HEK293 (cell line): Measurements from ENCODE around the gene CLIC5.

Experiments used
- CTCF ChIA-PET: fragments of 350-600 bp; formaldehyde crosslinking; extraction: SDS; loops from one replicate; lab custom pipeline; 2021; ENCODE audit warnings: antibody characterized with exemption; lab: Yijun Ruan, JAX
- POLR2A ChIA-PET: fragments of 300-600 bp; formaldehyde crosslinking; extraction: SDS; loops from one replicate; lab custom pipeline; 2020; ENCODE audit warnings: antibody characterized with exemption, inconsistent platforms; lab: Yijun Ruan, JAX
- H3K27ac ChIP-seq: fragments of 200-500 bp; sonication (Bioruptor generic); 2 replicates; pipeline ENCODE4 v1.5.1; 2014; ENCODE audit warnings: low read depth, low read length, control low read depth, inconsistent platforms; ENCODE audit errors: extremely low read depth
- H3K36me3 ChIP-seq, 2 experiments: fragments of 200-500 bp in 1 of 2; sonication (Bioruptor generic) in 1 of 2; 1 replicate in 1 of 2; 2 replicates in 1 of 2; pipeline ENCODE4 v1.5.1; 2014 to 2017; ENCODE audit warnings: inconsistent platforms in 2 of 2, low read length in 2 of 2; ENCODE audit not compliant: control insufficient read depth in 2 of 2, insufficient read depth in 1 of 2
- H3K4me1 ChIP-seq: fragments of 200-500 bp; sonication (Bioruptor generic); 2 replicates; pipeline ENCODE4 v1.5.1; 2014; ENCODE audit warnings: mild to moderate bottlenecking, low read length, inconsistent platforms; ENCODE audit not compliant: control insufficient read depth, insufficient read depth
- H3K4me3 ChIP-seq: 2 replicates; pipeline ENCODE4 v1.5.1; 2011; ENCODE audit warnings: low read depth, mild to moderate bottlenecking, control low read depth, low read length, moderate library complexity
- H3K9me3 ChIP-seq: fragments of 200-500 bp; sonication (Bioruptor generic); 2 replicates; pipeline ENCODE4 v1.5.1; 2014; ENCODE audit warnings: low read depth, low read length, inconsistent platforms; ENCODE audit not compliant: control insufficient read depth, insufficient read depth
- BCL11A ChIP-seq: fragments of 450-650 bp; formaldehyde crosslinking; IDR thresholded peaks from 2 replicates; pipeline ENCODE4 v1.5.1; 2016; ENCODE audit warnings: low read depth, missing biosample characterization, missing genetic modification characterization
- GLIS1 ChIP-seq: fragments of 450-650 bp; formaldehyde crosslinking; IDR thresholded peaks from 2 replicates; pipeline ENCODE4 v1.5.1; 2016; ENCODE audit warnings: missing biosample characterization, missing genetic modification characterization
- IKZF3 ChIP-seq: fragments of 450-650 bp; IDR thresholded peaks from 2 replicates; pipeline ENCODE4 v1.5.0; 2018; ENCODE audit warnings: missing biosample characterization, mild to moderate bottlenecking, missing genetic modification characterization, moderate library complexity
- MZF1 ChIP-seq: fragments of 450-650 bp; formaldehyde crosslinking; IDR thresholded peaks from 2 replicates; pipeline ENCODE4 v1.5.1; 2017; ENCODE audit warnings: missing biosample characterization, missing genetic modification characterization, borderline replicate concordance
- OVOL3 ChIP-seq: fragments of 450-650 bp; formaldehyde crosslinking; IDR thresholded peaks from 2 replicates; pipeline ENCODE4 v1.5.1; 2016; ENCODE audit warnings: missing biosample characterization, missing genetic modification characterization
- PRDM1 ChIP-seq: fragments of 450-650 bp; formaldehyde crosslinking; IDR thresholded peaks from 2 replicates; pipeline ENCODE4; 2016; ENCODE audit warnings: missing biosample characterization, missing genetic modification characterization
- RBAK ChIP-seq: fragments of 450-650 bp; formaldehyde crosslinking; IDR thresholded peaks from 2 replicates; pipeline ENCODE4 v1.5.1; 2016; ENCODE audit warnings: missing biosample characterization, missing genetic modification characterization
- REPIN1 ChIP-seq: fragments of 450-650 bp; formaldehyde crosslinking; IDR thresholded peaks from 2 replicates; pipeline ENCODE4 v1.5.1; 2017; ENCODE audit warnings: missing biosample characterization, missing genetic modification characterization, low read depth
- WT1 ChIP-seq: fragments of 450-650 bp; formaldehyde crosslinking; IDR thresholded peaks from 2 replicates; pipeline ENCODE4 v1.5.1; 2016; ENCODE audit warnings: missing biosample characterization, missing genetic modification characterization
- ZBTB7A ChIP-seq: fragments of 450-650 bp; formaldehyde crosslinking; IDR thresholded peaks from 2 replicates; pipeline ENCODE4 v1.5.1; 2016; ENCODE audit warnings: low read depth, missing biosample characterization, missing genetic modification characterization
- ZFP3 ChIP-seq: fragments of 450-650 bp; formaldehyde crosslinking; IDR thresholded peaks from 2 replicates; pipeline ENCODE4 v1.5.1; 2016; ENCODE audit warnings: low read depth, missing biosample characterization, missing genetic modification characterization
- ZFP37 ChIP-seq: fragments of 450-650 bp; formaldehyde crosslinking; IDR thresholded peaks from 2 replicates; pipeline ENCODE4 v1.5.1; 2016; ENCODE audit warnings: missing biosample characterization, missing genetic modification characterization
- ZIC2 ChIP-seq: fragments of 450-650 bp; formaldehyde crosslinking; IDR thresholded peaks from 2 replicates; pipeline ENCODE4 v1.5.1; 2016; ENCODE audit warnings: missing biosample characterization, missing genetic modification characterization
- ZNF10 ChIP-seq: fragments of 450-650 bp; formaldehyde crosslinking; IDR thresholded peaks from 2 replicates; pipeline ENCODE4 v1.5.1; 2017; ENCODE audit warnings: missing biosample characterization, missing genetic modification characterization
- ZNF138 ChIP-seq: fragments of 450-650 bp; formaldehyde crosslinking; IDR thresholded peaks from 2 replicates; pipeline ENCODE4 v1.5.1; 2016; ENCODE audit warnings: missing biosample characterization, missing genetic modification characterization, borderline replicate concordance
- ZNF16 ChIP-seq: fragments of 450-650 bp; formaldehyde crosslinking; IDR thresholded peaks from 2 replicates; pipeline ENCODE4 v1.5.1; 2016; ENCODE audit warnings: low read depth, missing biosample characterization, missing genetic modification characterization
- ZNF174 ChIP-seq: fragments of 450-650 bp; formaldehyde crosslinking; IDR thresholded peaks from 2 replicates; pipeline ENCODE4 v1.5.0; 2017; ENCODE audit warnings: missing biosample characterization, mild to moderate bottlenecking, missing genetic modification characterization
- ZNF19 ChIP-seq: fragments of 450-650 bp; formaldehyde crosslinking; IDR thresholded peaks from 2 replicates; pipeline ENCODE4; 2016; ENCODE audit warnings: missing biosample characterization, missing genetic modification characterization, low read depth
- ZNF223 ChIP-seq: fragments of 450-650 bp; formaldehyde crosslinking; IDR thresholded peaks from 2 replicates; pipeline ENCODE4 v1.5.1; 2016; ENCODE audit warnings: missing biosample characterization, missing genetic modification characterization
- ZNF23 ChIP-seq: fragments of 450-650 bp; formaldehyde crosslinking; IDR thresholded peaks from 2 replicates; pipeline ENCODE4 v1.5.1; 2016; ENCODE audit warnings: missing biosample characterization, missing genetic modification characterization, borderline replicate concordance
- ZNF302 ChIP-seq: fragments of 450-650 bp; formaldehyde crosslinking; IDR thresholded peaks from 2 replicates; pipeline ENCODE4 v1.5.1; 2016; ENCODE audit warnings: missing biosample characterization, missing genetic modification characterization, low read depth
- ZNF324 ChIP-seq: fragments of 450-650 bp; formaldehyde crosslinking; IDR thresholded peaks from 2 replicates; pipeline ENCODE4 v1.5.1; 2016; ENCODE audit warnings: missing biosample characterization, missing genetic modification characterization
- ZNF341 ChIP-seq: fragments of 450-650 bp; formaldehyde crosslinking; IDR thresholded peaks from 2 replicates; pipeline ENCODE4; 2016; ENCODE audit warnings: low read depth, missing biosample characterization, missing genetic modification characterization
- ZNF510 ChIP-seq: fragments of 450-650 bp; formaldehyde crosslinking; IDR thresholded peaks from 2 replicates; pipeline ENCODE4 v1.5.1; 2018; ENCODE audit warnings: mild to moderate bottlenecking, missing genetic modification characterization, missing biosample characterization; ENCODE audit not compliant: insufficient replicate concordance
- ZNF514 ChIP-seq: fragments of 450-650 bp; formaldehyde crosslinking; IDR thresholded peaks from 2 replicates; pipeline ENCODE4 v1.5.1; 2016; ENCODE audit warnings: missing biosample characterization, missing genetic modification characterization
- ZNF585B ChIP-seq: fragments of 450-650 bp; formaldehyde crosslinking; IDR thresholded peaks from 2 replicates; pipeline ENCODE4 v1.5.1; 2016; ENCODE audit warnings: missing biosample characterization, missing genetic modification characterization
- ZNF626 ChIP-seq: fragments of 450-650 bp; sonication (Bioruptor Pico); formaldehyde crosslinking; IDR thresholded peaks from 2 replicates; pipeline ENCODE4 v1.5.1; 2018; ENCODE audit warnings: missing biosample characterization, missing genetic modification characterization, inconsistent platforms
- ZNF660 ChIP-seq: fragments of 450-650 bp; IDR thresholded peaks from 2 replicates; pipeline ENCODE4 v1.5.1; 2018; ENCODE audit warnings: missing biosample characterization, mild to moderate bottlenecking, missing genetic modification characterization
- ZNF701 ChIP-seq: fragments of 450-650 bp; formaldehyde crosslinking; IDR thresholded peaks from 2 replicates; pipeline ENCODE4 v1.5.1; 2016; ENCODE audit warnings: missing biosample characterization, missing genetic modification characterization
- ZNF768 ChIP-seq: fragments of 450-650 bp; formaldehyde crosslinking; IDR thresholded peaks from 2 replicates; pipeline ENCODE4 v1.5.1; 2018; ENCODE audit warnings: missing biosample characterization, mild to moderate bottlenecking, missing genetic modification characterization
- ZNF776 ChIP-seq: fragments of 450-650 bp; formaldehyde crosslinking; IDR thresholded peaks from 2 replicates; pipeline ENCODE4 v1.5.0; 2017; ENCODE audit warnings: missing biosample characterization, missing genetic modification characterization, borderline replicate concordance
- ZNF777 ChIP-seq: fragments of 450-650 bp; formaldehyde crosslinking; IDR thresholded peaks from 2 replicates; pipeline ENCODE4 v1.5.1; 2017; ENCODE audit warnings: missing biosample characterization, missing genetic modification characterization, borderline replicate concordance
- TF ChIP-seq, protein P1 (sequence below): fragments of 450-650 bp; formaldehyde crosslinking; IDR thresholded peaks from 2 replicates; pipeline ENCODE4 v1.5.1; 2016; ENCODE audit warnings: missing biosample characterization, missing genetic modification characterization
- TF ChIP-seq, protein P2 (sequence below): fragments of 450-650 bp; formaldehyde crosslinking; IDR thresholded peaks from 2 replicates; pipeline ENCODE4 v1.5.1; 2016; ENCODE audit warnings: missing biosample characterization, missing genetic modification characterization

The CLIC5 gene

DNA sequence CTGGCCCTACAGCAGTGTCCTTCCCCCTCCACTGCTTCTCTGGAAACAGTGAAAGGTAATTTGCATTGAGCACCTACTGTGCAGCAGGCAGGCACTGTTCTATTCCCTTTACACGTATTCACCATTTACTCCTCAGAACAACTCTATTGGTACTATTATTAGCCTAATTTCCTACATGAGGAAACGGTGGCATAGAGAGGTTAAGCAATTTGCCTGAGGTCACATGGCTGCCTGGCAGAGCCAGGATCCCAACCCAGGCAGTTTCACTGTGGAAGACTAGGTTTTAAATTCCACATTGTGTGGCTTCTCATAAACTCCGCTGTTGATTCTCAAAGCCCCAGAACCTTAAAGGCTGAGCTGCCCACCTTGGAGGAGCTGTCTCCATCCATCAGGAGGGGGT is 72.7 kb downstream of the CLIC5 start (continued):
- TF ChIP-seq GLIS1 (tag by site-specific recombination): no peak
- TF ChIP-seq, protein P1, sequence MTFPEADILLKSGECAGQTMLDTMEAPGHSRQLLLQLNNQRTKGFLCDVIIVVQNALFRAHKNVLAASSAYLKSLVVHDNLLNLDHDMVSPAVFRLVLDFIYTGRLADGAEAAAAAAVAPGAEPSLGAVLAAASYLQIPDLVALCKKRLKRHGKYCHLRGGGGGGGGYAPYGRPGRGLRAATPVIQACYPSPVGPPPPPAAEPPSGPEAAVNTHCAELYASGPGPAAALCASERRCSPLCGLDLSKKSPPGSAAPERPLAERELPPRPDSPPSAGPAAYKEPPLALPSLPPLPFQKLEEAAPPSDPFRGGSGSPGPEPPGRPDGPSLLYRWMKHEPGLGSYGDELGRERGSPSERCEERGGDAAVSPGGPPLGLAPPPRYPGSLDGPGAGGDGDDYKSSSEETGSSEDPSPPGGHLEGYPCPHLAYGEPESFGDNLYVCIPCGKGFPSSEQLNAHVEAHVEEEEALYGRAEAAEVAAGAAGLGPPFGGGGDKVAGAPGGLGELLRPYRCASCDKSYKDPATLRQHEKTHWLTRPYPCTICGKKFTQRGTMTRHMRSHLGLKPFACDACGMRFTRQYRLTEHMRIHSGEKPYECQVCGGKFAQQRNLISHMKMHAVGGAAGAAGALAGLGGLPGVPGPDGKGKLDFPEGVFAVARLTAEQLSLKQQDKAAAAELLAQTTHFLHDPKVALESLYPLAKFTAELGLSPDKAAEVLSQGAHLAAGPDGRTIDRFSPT (tag by site-specific recombination): no peak
- TF ChIP-seq ZNF16 (tag by site-specific recombination): no peak
- no peak for TF ChIP-seq ZNF223 (tag by site-specific recombination)
- TF ChIP-seq ZNF19: no peak
- no peak for TF ChIP-seq ZNF138

DNA sequence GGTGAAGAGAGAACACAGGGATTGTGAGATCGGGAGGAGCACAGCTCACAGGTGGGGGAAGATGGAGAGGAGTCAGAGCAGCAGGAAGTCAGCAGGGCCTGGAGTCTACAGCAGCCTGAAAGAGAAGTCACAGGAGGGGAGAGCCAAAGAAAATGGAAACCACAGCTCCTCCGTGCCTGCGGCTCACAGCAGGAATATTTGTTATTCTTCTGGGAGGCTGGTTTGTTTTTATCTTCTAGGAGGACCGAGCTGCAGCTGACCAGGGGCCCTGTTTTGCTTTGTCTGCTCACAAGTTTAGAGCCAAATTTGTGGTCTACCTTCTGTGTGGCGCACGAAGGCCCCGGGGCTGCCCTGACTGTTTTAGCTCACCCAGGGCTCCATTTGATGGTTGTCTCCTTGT is 81.8 kb downstream of the CLIC5 start:
- H3K27ac ChIP-seq: no peak overlapping the region
- no peak overlapping the region for H3K4me3 ChIP-seq
- TF ChIP-seq ZIC2 (peak; percentile 98), BCL11A (tag by site-specific recombination) (no peak), ZNF510 (tag by site-specific recombination) (no peak), RBAK (tag by site-specific recombination) (no peak), GLIS1 (tag by site-specific recombination) (peak; percentile 17; the same call in 1 of the 2 replicates), ZNF341 (tag by site-specific recombination) (peak; percentile 18; the same call in 1 of the 2 replicates), REPIN1 (no peak), WT1 (0 out of 2 replicates have a peak, but pooled peaks have one; percentile 27), PRDM1 (tag by site-specific recombination) (peak; percentile 83), ZNF660 (tag by site-specific recombination) (no peak), ZNF626 (no peak), MZF1 (tag by site-specific recombination) (no peak), ZFP3 (tag by site-specific recombination) (no peak)
- TF ChIP-seq, protein P2, sequence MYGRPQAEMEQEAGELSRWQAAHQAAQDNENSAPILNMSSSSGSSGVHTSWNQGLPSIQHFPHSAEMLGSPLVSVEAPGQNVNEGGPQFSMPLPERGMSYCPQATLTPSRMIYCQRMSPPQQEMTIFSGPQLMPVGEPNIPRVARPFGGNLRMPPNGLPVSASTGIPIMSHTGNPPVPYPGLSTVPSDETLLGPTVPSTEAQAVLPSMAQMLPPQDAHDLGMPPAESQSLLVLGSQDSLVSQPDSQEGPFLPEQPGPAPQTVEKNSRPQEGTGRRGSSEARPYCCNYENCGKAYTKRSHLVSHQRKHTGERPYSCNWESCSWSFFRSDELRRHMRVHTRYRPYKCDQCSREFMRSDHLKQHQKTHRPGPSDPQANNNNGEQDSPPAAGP: peak; percentile 78; the same call in 1 of the 2 replicates
- TF ChIP-seq, all 188 proteins: peak for 6
- Histone ChIP-seq H3K9me3 (no peaks in the 10 kb centered on the region), H3K4me1 (peaks cover 7% of the 10 kb centered on the region; the same call in 1 of the 2 replicates), H3K36me3 (no peaks in the 10 kb centered on the region)
- POLR2A ChIA-PET: no interaction called here
- CTCF ChIA-PET: interaction anchor here (0.5 to 1.7 kb wide), 4 partner anchors 12 to 236 kb away, joined by 3 to 8 read pairs (median 6); no protein-coding TSS in a partner anchor

DNA sequence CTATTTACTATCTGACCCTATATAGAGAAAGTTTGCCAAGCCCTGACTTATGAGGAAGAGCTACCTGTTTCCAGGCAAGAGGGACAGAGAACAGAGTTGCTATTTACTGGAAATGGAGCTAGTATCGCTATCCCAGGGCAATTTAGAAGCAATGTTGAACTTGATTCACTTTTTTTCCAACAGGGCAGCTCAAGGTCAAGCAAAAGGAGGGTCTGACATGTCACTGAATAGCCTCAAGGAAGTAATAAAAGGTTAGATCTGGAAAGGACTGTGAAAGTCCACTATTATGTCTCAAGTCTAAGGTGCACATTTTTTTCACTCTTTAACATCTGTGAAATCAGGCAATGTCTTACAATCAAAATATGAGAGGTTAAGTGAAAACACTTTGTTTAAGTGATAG is 84.4 kb downstream of the CLIC5 start:
- Histone ChIP-seq H3K4me1 (peaks cover 7% of the 10 kb centered on the region; the same call in 1 of the 2 replicates), H3K27ac (no peak overlapping the region), H3K4me3 (no peak overlapping the region), H3K9me3 (no peaks in the 10 kb centered on the region), H3K36me3 (no peaks in the 10 kb centered on the region)
- POLR2A ChIA-PET: no interaction called here
- CTCF ChIA-PET: interaction anchor here (0.5 to 2.6 kb wide), 56 partner anchors 7 to 1456 kb away, joined by 3 to 23 read pairs (median 4); no protein-coding TSS in a partner anchor
- TF ChIP-seq ZNF776 (tag by site-specific recombination) (no peak), ZNF777 (no peak), OVOL3 (tag by site-specific recombination) (no peak), ZNF302 (no peak), ZNF514 (tag by site-specific recombination) (no peak), ZNF10 (tag by site-specific recombination) (no peak), ZNF585B (tag by site-specific recombination) (no peak), ZFP37 (no peak), IKZF3 (no peak), ZNF324 (no peak), ZNF701 (tag by site-specific recombination) (no peak), ZBTB7A (no peak), ZNF768 (tag by site-specific recombination) (no peak), ZNF174 (tag by site-specific recombination) (no peak), ZNF23 (tag by site-specific recombination) (no peak)
